NOMO-1 (cell line): ENCODE data around the gene ANGPTL2.

Source experiments
- DNase-seq, 2 experiments: peaks; one replicate each; lab custom pipeline; 2025; ENCODE audit not compliant: unreplicated experiment in 2 of 2; lab: John Stamatoyannopoulos, UW

The ANGPTL2 gene

GRCh38 chr9:127099664-127100063 lies 22.8 kb downstream of the ANGPTL2 start:
- DNase-seq, result no peak

GRCh38 chr9:127098916-127099553 lies 23.4 kb downstream of the ANGPTL2 start:
- no peak for DNase-seq

GRCh38 chr9:127097683-127098082 lies 24.8 kb downstream of the ANGPTL2 start:
- no peak for DNase-seq

- no peak for DNase-seq
Measured at GRCh38 chr9:127096208-127096607, 26.2 kb downstream of the ANGPTL2 start.

GRCh38 chr9:127095411-127095810 lies 27.0 kb downstream of the ANGPTL2 start:
- DNase-seq, result no peak

GRCh38 chr9:127093319-127094020 lies 29.0 kb downstream of the ANGPTL2 start:
- no peak for DNase-seq

GRCh38 chr9:127092041-127092608 lies 30.3 kb downstream of the ANGPTL2 start:
- DNase-seq, result no peak

- DNase-seq, result no peak
Measured at GRCh38 chr9:127091526-127091925, 30.9 kb downstream of the ANGPTL2 start.

- DNase-seq, result no peak
Measured at GRCh38 chr9:127090341-127090985, 32.0 kb downstream of the ANGPTL2 start.

- DNase-seq, result no peak
Measured at GRCh38 chr9:127089631-127090081, 32.8 kb downstream of the ANGPTL2 start.

GRCh38 chr9:127088724-127089615 lies 33.5 kb downstream of the ANGPTL2 start:
- no peak for DNase-seq

GRCh38 chr9:127087836-127088235 lies 34.6 kb downstream of the ANGPTL2 start:
- no peak for DNase-seq

- DNase-seq, result no peak
Measured at GRCh38 chr9:127087411-127087810, 35.0 kb downstream of the ANGPTL2 start.

GRCh38 chr9:127086771-127087170 lies 35.7 kb downstream of the ANGPTL2 start:
- DNase-seq, result no peak

GRCh38 chr9:127085186-127085585 lies 37.2 kb downstream of the ANGPTL2 start:
- no peak for DNase-seq

GRCh38 chr9:127084076-127085039 lies 38.1 kb downstream of the ANGPTL2 start:
- DNase-seq, result no peak

- no peak for DNase-seq
Measured at GRCh38 chr9:127083138-127083980, 39.1 kb downstream of the ANGPTL2 start.
